ENCODE measurements around the gene SNX8.
A peak's percentile ranks its signal among the peaks of the same experiment; 100 is the strongest.

The SNX8 gene

DNA sequence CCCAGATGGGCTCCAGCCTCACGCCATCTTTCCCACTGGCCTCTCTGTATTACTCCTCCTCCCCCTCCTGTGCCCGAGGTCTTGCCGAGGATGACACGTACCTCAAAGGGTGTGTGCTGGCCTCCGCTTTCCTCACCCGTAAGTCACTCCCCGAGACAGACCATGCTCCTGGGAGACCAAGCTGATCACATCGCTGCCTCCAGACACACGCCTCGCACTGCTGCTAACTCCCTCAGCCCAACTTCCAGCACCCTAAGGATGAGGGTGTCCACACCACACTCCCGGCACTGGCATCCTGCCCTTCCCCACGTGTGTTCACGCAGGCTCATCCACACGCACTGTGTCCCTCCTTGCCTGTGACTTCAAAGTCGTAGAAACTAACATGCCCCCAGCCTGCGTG, 105.5 kb downstream of the SNX8 start:
- DNase-seq = no peak
- peak overlapping the region in 1 of 2 donors; percentile 68 for H3K27ac Mint-ChIP-seq
- no peak for ATAC-seq
- H3K9me3 Mint-ChIP-seq = no peaks in the 10 kb centered on the region
- no peaks in the 10 kb centered on the region for H3K27me3 Mint-ChIP-seq
- H3K4me3 Mint-ChIP-seq = no peak overlapping the region
- H3K4me1 Mint-ChIP-seq = peaks cover 9% of the 10 kb centered on the region

DNA sequence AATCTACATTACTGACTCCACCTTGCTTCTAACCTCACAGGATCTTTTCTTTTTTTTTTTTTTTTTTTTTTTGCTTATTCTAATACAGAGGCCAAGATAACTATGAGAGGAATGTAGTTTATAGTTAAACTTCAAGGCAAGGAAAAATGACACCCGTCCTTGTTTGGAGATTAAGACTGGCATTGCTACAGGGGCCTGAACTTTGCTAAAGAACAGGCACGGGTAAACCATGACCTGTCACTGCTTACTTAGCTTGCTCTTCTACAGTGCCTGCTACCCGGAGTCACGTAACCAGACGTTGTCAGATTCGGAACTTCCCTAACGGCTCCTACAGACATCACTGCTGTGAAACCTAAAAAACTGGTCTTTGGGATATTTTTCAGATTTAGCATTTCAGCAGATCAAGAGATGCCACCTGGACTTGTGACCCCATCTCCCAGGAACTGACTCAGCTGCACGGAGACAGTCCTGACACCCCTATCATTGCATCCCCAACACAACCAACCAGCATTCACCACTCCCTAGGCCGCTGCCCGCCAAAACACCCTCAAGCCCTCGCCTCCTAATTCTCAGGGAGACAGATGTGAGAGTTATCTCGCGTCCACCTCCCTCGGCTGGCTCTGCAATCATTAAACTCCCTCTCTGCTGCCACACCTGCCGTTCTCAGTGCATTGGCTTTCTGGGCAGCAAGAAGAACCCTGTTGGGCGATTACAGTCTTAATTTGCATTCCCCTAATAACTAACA, 109.0 kb downstream of the SNX8 start:
- no peaks in the 10 kb centered on the region for H3K27me3 Mint-ChIP-seq
- H3K9me3 Mint-ChIP-seq = no peaks in the 10 kb centered on the region
- H3K4me3 Mint-ChIP-seq = no peak overlapping the region
- ATAC-seq (no peak), DNase-seq (no peak)
- peaks cover 9% of the 10 kb centered on the region for H3K4me1 Mint-ChIP-seq
- H3K27ac Mint-ChIP-seq = peak overlapping the region in 1 of 2 donors; percentile 64

DNA sequence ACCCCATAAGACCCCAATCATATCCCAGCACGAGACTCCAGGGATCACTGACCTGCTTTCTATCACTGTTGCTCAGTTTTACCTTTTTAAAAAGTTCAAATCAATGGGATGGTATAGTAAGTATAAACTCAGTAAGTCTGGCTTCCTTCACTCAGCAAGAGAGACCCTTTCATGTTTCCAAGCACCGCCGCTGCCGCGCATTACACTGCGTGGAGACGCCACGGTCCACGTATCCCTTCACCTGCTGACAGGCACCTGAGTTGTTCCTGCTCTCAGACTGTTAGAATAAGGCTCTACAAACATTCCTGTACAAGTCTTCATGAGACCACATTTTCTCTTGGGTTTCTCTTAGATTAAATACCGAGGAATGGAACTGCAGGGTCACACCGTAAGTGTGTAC, 109.8 kb downstream of the SNX8 start:
- Mint-ChIP-seq H3K4me1 (peaks cover 1% of the 10 kb centered on the region), H3K27ac (no peak overlapping the region), H3K27me3 (no peaks in the 10 kb centered on the region), H3K9me3 (no peaks in the 10 kb centered on the region), H3K4me3 (no peak overlapping the region)
- no peak for DNase-seq
- ATAC-seq = no peak

DNA sequence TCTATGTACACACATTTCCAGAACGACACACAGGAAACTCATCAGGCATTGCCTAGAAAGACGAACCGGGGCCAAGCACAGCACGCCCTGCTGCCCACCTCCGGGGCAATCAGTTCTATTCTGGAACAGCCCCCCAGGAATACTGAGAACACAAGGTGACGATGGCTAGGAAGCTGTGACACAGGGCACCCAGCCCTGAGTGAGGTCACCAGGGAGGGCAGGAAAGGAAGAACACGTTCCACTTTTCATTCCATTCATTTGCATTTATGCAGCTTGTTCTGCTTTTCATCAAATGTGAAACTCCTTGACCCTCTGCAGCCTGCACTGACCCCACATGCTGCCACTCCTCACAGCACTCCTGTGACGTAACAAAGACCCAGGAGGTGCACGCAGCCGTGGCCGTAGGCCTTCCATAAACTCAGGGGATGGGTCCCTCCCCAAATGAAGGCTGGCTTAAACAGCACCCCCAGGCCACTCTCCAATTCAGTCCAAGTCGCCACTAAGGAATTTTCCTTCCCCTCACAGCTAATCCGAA, 110.4 kb downstream of the SNX8 start:
- no peaks in the 10 kb centered on the region for H3K9me3 Mint-ChIP-seq
- no peaks in the 10 kb centered on the region for H3K4me1 Mint-ChIP-seq
- ATAC-seq (no peak), DNase-seq (no peak)
- no peaks in the 10 kb centered on the region for H3K27me3 Mint-ChIP-seq
- no peak overlapping the region for H3K27ac Mint-ChIP-seq
- no peak overlapping the region for H3K4me3 Mint-ChIP-seq

DNA sequence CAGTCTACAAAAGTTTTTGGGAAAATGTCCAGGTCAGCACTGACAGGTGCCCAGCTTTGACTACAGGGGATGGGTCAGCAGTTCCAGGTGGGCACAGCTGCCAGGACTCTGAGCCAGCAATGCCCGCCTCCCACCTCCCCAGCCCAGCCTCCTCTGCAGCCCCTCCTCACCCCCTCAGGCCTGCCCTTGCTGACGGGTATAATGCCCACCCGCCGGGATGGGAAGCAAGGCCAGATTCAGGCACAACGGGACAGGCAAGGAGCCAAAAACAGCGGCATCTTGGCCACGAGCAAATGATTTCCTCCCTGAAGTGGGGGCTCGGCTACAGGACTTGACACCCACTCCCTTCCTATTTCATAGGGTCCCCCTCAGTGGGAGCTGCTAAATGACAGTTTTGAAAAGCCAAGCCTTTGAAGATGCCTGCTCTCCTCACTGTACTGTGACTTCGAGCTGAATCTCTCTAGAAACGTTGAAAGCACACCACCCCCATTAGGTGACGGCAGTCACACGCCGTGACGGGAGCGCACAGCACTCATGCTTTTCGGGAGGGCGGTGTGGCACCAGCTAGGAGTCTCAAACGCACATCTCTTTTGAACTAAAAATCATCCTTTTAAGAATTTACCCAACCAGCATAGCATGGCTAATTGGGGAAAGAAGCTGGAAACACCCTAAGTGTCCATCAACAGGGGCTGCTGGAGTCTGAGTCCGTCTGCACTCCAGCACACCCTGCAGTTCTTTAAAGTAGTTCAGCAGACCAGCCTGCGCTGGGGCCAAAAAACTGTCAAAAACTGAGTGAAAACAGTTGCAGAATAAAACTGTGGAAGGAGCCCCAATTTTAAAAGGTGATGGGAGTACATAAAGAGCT, 111.1 kb downstream of the SNX8 start:
- no peak overlapping the region for H3K27ac Mint-ChIP-seq
- H3K27me3 Mint-ChIP-seq = no peaks in the 10 kb centered on the region
- DNase-seq = no peak
- H3K4me1 Mint-ChIP-seq = no peaks in the 10 kb centered on the region
- ATAC-seq = no peak
- H3K9me3 Mint-ChIP-seq = no peaks in the 10 kb centered on the region
- no peak overlapping the region for H3K4me3 Mint-ChIP-seq

DNA sequence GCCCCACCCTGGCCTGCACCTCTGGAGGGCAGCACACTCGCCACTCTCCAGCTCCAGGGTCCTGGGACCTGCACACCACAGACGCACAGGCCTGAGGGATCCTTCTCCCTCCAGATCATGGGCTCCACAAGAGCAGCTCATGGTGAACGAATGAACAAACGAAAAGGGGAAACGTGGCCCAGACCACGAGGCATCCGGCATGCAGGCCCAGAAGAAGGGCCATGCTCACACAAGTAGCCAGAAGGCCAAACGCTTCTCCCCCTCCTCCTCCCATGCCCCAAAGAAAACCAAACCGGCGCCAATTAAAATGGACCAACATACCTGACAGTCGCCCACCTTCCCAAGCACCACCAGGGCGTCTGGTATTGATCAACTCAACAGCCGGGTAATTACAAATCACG, 111.9 kb downstream of the SNX8 start:
- Mint-ChIP-seq H3K4me1 (peaks cover 5% of the 10 kb centered on the region), H3K9me3 (no peaks in the 10 kb centered on the region), H3K4me3 (no peak overlapping the region)

More for the DNA sequence above, 111.9 kb downstream of the SNX8 start:
- DNase-seq (no peak), ATAC-seq (no peak)
- H3K27ac Mint-ChIP-seq = no peak overlapping the region
- no peaks in the 10 kb centered on the region for H3K27me3 Mint-ChIP-seq

All from stimulated activated naive CD8-positive, alpha-beta T cell treated with anti-CD3 and anti-CD28 coated beads, Interleukin-15, amount 100 ng/mL, for 72 hours (primary cell).